ENCODE data around the gene OTOP1.
A peak's percentile ranks its signal among the peaks of the same experiment; 100 is the strongest.
"Not testable (repeated sequence)": the region's sequence is repeated elsewhere in the genome, so short reads cannot be mapped to it uniquely, and the experiment has no call there.

OTOP1 gene

GRCh38 chr4:4227510-4228355 is 1.0 kb upstream of the OTOP1 start:
- no peak for DNase-seq

GRCh38 chr4:4225915-4226605 is 669 bp downstream of the OTOP1 start:
- DNase-seq = no peak

- no peak for DNase-seq
These were observed 9.6 kb downstream of the OTOP1 start for GRCh38 chr4:4217113-4217512.

DNA sequence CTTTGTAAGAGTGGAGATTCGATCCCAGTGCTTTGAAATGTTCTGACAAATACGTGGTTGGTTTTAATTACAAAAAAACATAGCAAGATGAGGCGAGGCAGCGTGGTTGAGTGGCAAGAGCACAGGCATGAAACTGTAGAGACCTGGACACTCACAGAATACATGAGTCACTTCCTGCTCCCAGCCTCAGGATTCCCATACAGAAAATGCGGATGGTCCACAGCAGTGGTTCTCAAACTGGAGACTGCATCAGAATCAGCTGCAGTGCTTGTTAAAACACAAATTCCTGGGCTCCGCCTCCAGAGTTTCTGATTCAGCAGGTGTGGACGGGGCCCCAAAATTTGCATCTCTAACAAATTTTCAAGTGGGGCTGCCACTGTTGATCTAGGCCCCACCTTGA is 10.1 kb downstream of the OTOP1 start:
- no peak for DNase-seq

GRCh38 chr4:4213674-4214073 is 13.1 kb downstream of the OTOP1 start:
- not testable (repeated sequence) for DNase-seq

GRCh38 chr4:4206204-4206603 is 20.5 kb downstream of the OTOP1 start:
- DNase-seq = no peak

GRCh38 chr4:4204401-4204745 is 22.4 kb downstream of the OTOP1 start:
- no peak for DNase-seq

GRCh38 chr4:4203688-4204400 is 22.9 kb downstream of the OTOP1 start:
- DNase-seq = no peak

GRCh38 chr4:4202510-4202909 is 24.2 kb downstream of the OTOP1 start:
- DNase-seq = no peak

DNA sequence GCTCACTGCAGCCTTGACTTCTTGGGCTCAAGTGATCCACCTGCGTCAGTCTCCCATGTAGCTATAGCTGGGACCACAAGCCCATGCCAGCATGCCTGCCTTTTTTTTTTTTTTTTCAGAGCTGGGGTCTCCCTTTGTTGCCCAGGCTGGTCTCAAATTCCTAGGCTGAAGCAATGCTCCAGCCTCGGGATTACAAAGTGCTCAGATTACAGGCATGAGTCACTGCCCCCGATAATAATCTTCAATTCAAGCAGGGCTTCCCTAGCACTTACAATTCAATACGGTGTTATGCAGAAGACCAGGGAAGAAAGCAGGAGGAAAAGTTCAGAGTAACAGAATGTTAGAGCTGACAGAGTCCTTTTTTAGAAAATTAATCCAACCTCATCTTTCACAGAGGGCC is 26.1 kb downstream of the OTOP1 start:
- no peak for DNase-seq

DNA sequence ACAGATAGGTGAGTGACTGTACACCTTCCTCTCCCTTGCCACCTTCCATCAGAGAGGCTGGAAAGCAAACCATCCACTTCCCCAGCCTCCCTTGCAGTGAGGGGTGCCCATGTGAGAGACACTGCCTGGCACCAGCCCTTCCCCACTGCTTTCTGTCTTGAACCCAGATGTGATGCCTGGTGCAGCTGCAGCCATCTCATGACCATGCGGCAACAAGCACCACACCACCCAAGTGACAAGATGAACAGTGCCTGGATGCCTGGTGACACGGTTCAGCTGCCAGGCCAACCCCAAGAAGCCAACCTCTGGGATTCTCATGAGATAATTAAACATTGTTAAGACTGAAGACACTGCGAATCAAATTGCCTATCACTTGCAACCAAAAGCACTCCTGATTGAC is 31.4 kb downstream of the OTOP1 start:
- DNase-seq = no peak

GRCh38 chr4:4188557-4188956 is 38.2 kb downstream of the OTOP1 start:
- not testable (repeated sequence) for DNase-seq

DNA sequence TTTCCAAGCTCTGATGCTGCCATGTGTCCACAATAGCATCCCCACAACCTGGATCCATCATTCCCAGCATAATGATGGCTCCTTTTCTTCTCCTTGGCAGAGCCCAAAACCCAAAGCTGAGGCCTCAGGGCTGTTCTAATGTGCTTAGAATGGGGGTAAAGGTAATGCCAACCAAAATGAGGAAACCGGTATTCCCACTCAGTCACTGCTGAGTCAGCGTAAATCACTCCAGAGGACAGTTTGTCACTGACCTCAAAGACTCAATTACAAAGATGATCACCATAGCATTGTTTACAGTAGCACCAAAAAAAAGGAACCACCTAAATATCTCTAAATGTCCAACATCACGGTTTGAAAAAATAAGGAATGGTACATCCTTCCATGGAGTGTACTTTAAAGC is 41.2 kb downstream of the OTOP1 start:
- no peak for DNase-seq

DNA sequence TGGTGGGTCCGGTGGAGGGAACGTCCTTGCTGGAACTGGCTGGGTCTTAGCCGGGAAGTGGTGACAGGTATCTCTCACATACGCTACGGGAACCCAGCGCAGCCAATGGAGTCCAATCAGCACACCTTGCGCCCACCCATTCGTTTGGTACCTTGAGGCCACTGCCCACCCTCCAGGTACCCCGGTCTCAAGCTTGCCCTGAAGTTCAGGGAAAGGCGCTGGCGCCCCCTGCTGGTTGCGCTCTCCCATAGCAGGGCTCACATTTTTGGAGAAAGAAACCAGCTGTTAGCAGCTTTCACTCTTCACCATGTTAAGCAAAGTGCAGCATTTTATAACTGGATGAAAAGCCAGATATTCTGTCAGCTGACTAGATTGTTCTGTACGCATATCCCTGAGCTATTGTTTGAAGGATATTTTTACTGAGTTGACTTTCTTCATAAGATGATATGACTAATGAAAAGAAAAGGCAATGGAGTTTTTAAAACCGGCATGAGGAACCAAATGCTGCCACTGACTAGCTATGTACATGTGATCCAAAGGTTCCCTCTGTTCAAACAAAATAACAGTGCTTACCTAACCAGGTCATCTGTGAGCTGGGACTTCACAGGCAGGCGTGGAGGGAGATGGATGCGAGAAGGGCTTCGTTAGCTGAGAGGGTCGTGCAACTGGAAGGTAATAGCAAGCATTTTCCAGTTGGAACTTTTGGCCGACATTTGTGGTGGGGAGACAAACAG is 43.7 kb downstream of the OTOP1 start:
- peak; percentile 22 to 23 for DNase-seq

DNA sequence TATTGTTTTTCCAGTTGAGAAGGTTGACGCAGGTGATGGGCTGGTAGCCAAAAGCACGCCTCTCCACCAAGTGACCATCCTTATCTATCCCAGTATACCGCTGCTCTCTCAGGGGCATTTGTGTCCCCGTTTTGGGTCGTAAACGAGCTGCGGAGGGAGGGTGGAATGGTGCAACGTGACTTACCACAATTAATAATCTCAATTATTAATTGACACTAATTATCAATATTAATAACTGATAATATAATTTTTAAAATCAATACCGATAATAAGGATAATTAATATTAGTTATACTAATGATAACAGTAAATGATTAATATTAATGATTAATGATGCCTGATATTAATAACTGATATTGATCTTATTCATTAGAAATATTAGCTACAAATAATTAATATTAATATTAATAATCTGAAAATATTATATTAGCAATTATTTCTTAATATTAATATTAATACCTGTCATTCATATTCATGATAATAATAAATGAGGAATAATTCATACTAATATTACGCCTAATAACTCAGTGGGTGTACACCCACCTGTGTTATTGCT is 56.1 kb downstream of the OTOP1 start:
- DNase-seq = no peak

GRCh38 chr4:4167981-4168780 is 58.5 kb downstream of the OTOP1 start:
- DNase-seq = not testable (repeated sequence)

GRCh38 chr4:4166986-4167385 is 59.7 kb downstream of the OTOP1 start:
- DNase-seq = not testable (repeated sequence)

DNA sequence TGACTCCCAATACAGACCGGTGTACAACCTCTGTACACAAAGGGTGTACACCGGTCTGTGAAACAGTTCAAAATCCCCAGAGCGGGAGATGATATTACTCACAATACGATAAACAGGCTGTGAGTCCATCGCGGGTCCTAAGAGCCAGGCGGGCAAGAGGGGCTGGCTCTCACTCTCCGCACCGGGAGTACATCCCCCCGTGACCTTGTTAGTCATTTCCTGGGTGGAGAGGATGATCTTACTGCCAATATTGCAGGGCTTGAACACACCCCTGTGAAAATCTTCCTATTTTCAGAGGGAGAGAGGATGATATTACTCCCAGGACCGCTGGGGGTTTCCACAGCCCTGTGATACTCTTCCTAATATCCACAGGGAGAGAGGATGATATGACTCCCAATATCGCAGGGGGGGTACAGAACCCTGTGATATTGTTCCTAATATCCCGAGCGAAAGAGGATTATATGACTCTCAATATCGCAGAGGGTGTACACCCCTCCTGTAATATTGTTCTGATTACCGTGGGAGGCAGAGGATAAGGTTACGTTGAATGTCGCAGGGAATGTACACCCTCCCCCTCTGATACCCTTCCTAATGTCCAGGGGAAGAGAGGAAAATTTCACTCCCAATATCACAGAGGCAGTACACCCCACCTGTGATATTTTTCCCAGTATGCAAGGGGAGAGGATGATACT is 60.9 kb downstream of the OTOP1 start:
- not testable (repeated sequence) for DNase-seq

DNA sequence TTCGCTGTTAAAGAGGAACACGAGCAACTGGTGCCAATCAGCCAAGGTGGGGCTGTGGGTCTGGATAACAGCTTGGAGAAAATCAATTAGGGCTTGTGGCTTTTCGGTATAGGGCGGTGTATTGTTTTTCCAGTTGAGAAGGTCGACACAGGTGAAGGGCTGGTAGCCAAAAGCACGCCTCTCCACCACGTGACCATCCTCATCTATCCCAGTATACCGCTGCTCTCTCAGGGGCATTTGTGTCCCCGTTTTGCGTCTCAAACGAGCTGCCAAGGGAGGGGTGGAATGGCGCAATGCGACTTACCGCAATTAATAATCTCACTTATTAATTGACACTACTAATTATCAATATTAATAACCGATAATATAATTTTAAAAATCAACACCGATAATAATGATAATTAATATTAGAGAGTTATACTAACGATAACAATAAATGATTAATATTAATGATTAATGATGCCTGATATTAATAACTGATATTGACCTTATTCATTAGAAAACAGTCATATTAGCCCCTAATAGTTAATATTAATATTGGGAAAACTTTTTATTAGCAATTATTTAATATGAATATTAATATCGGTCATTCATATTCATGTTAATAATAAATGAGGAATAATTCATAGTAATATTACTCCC is 62.1 kb downstream of the OTOP1 start:
- DNase-seq = not testable (repeated sequence)

- DNase-seq = not testable (repeated sequence)
These were observed 64.5 kb downstream of the OTOP1 start for GRCh38 chr4:4162186-4162585.
